ENCODE data around the gene CALB2. TPM values are rescaled to one million over a fixed set of nuclear protein-coding genes. Genes with fewer than 3 reads are reported as not detected.

Gene CALB2
- total and polyA plus RNA-seq, 2 of the 13 experiments (the other 11 are each of a cell fraction or from before 2014, with no cell fraction given), result 0.37 to 0.40 TPM

DNA sequence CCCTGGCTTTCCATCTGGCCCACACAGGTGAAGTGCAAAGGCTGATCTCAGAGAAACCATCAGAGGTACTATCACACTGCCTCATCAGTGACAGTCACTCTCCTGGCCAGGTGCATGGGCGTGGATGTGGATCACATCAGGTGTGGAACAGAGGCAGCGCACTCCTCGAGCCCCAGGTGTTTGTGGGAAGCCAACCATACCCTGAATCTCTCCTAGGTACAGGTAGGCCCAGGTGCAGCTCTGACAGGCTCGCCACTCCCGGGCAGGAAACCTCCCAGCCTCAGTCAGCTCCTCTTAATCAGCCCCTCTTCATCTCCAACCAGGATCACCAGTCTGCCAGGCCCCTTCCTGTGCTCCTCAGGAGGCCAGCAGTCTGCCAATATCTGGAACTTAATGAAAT is 51.6 kb downstream of the CALB2 start:
- no peak overlapping the region for H3K4me2 ChIP-seq (ENCODE audit: low read depth, low read length)
- H4K20me1 ChIP-seq (ENCODE audit: insufficient read depth, low read length), result 0 out of 2 replicates have a peak, but pooled peaks cover 3% of the 10 kb centered on the region
- H3K79me2 ChIP-seq (ENCODE audit: insufficient read depth, low read length), result no peaks in the 10 kb centered on the region
- 0% methylated on average over 4 of the region's 5 CpGs for WGBS (ENCODE audit: low lambda C conversion rate)
- H2AFZ ChIP-seq (ENCODE audit: low read length), result no peak overlapping the region
- no peak for FAIRE-seq
- H3K27ac ChIP-seq (ENCODE audit: extremely low read length, insufficient read depth, low read length), result no peak overlapping the region
- no peak for TF ChIP-seq HNRNPUL1 (IDR thresholded peaks at IDR 0.05; ENCODE audit: low read depth, low read length)
- TF ChIP-seq, protein P1, sequence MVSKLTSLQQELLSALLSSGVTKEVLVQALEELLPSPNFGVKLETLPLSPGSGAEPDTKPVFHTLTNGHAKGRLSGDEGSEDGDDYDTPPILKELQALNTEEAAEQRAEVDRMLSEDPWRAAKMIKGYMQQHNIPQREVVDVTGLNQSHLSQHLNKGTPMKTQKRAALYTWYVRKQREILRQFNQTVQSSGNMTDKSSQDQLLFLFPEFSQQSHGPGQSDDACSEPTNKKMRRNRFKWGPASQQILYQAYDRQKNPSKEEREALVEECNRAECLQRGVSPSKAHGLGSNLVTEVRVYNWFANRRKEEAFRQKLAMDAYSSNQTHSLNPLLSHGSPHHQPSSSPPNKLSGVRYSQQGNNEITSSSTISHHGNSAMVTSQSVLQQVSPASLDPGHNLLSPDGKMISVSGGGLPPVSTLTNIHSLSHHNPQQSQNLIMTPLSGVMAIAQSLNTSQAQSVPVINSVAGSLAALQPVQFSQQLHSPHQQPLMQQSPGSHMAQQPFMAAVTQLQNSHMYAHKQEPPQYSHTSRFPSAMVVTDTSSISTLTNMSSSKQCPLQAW (CRISPR knock-in tag; IDR thresholded peaks at IDR 0.05), result no peak
- TF ChIP-seq, protein P2, sequence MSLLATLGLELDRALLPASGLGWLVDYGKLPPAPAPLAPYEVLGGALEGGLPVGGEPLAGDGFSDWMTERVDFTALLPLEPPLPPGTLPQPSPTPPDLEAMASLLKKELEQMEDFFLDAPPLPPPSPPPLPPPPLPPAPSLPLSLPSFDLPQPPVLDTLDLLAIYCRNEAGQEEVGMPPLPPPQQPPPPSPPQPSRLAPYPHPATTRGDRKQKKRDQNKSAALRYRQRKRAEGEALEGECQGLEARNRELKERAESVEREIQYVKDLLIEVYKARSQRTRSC (CRISPR knock-in tag; IDR thresholded peaks at IDR 0.05; ENCODE audit: low read depth), result no peak
- TF ChIP-seq ZNF44 (CRISPR knock-in tag; IDR thresholded peaks at IDR 0.05), result no peak
- no peak for TF ChIP-seq FOXO1 (CRISPR knock-in tag; IDR thresholded peaks at IDR 0.05)
- TF ChIP-seq, protein P3, sequence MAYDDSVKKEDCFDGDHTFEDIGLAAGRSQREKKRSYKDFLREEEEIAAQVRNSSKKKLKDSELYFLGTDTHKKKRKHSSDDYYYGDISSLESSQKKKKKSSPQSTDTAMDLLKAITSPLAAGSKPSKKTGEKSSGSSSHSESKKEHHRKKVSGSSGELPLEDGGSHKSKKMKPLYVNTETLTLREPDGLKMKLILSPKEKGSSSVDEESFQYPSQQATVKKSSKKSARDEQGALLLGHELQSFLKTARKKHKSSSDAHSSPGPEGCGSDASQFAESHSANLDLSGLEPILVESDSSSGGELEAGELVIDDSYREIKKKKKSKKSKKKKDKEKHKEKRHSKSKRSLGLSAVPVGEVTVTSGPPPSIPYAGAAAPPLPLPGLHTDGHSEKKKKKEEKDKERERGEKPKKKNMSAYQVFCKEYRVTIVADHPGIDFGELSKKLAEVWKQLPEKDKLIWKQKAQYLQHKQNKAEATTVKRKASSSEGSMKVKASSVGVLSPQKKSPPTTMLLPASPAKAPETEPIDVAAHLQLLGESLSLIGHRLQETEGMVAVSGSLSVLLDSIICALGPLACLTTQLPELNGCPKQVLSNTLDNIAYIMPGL (CRISPR knock-in tag; IDR thresholded peaks at IDR 0.05; ENCODE audit: borderline replicate concordance in 1 of 2, low read depth in 1 of 2), result no peak
- no peak for TF ChIP-seq DNMT3B (CRISPR knock-in tag; conservative IDR thresholded peaks at IDR 0.05)
- no peak for TF ChIP-seq GLI4 (CRISPR knock-in tag; IDR thresholded peaks at IDR 0.05; ENCODE audit: borderline replicate concordance)
- TF ChIP-seq, protein P4, sequence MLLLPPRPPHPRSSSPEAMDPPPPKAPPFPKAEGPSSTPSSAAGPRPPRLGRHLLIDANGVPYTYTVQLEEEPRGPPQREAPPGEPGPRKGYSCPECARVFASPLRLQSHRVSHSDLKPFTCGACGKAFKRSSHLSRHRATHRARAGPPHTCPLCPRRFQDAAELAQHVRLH (CRISPR knock-in tag; IDR thresholded peaks at IDR 0.05; ENCODE audit: borderline replicate concordance, low read depth), result no peak
- TF ChIP-seq MIER3 (CRISPR knock-in tag; IDR thresholded peaks at IDR 0.05; ENCODE audit: borderline replicate concordance), result no peak
- TF ChIP-seq, protein P5, sequence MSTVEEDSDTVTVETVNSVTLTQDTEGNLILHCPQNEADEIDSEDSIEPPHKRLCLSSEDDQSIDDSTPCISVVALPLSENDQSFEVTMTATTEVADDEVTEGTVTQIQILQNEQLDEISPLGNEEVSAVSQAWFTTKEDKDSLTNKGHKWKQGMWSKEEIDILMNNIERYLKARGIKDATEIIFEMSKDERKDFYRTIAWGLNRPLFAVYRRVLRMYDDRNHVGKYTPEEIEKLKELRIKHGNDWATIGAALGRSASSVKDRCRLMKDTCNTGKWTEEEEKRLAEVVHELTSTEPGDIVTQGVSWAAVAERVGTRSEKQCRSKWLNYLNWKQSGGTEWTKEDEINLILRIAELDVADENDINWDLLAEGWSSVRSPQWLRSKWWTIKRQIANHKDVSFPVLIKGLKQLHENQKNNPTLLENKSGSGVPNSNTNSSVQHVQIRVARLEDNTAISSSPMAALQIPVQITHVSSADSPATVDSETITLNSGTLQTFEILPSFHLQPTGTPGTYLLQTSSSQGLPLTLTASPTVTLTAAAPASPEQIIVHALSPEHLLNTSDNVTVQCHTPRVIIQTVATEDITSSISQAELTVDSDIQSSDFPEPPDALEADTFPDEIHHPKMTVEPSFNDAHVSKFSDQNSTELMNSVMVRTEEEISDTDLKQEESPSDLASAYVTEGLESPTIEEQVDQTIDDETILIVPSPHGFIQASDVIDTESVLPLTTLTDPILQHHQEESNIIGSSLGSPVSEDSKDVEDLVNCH (CRISPR knock-in tag; IDR thresholded peaks at IDR 0.05), result no peak
- TF ChIP-seq WIZ (CRISPR knock-in tag; IDR thresholded peaks at IDR 0.05), result no peak
- TF ChIP-seq MXI1 (IDR thresholded peaks at IDR 0.05; ENCODE audit: borderline replicate concordance, low read depth, low read length), result no peak
- TF ChIP-seq SAP130 (CRISPR knock-in tag; IDR thresholded peaks at IDR 0.05; ENCODE audit: low read depth), result no peak
- TF ChIP-seq, protein P6, sequence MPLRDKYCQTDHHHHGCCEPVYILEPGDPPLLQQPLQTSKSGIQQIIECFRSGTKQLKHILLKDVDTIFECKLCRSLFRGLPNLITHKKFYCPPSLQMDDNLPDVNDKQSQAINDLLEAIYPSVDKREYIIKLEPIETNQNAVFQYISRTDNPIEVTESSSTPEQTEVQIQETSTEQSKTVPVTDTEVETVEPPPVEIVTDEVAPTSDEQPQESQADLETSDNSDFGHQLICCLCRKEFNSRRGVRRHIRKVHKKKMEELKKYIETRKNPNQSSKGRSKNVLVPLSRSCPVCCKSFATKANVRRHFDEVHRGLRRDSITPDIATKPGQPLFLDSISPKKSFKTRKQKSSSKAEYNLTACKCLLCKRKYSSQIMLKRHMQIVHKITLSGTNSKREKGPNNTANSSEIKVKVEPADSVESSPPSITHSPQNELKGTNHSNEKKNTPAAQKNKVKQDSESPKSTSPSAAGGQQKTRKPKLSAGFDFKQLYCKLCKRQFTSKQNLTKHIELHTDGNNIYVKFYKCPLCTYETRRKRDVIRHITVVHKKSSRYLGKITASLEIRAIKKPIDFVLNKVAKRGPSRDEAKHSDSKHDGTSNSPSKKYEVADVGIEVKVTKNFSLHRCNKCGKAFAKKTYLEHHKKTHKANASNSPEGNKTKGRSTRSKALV (CRISPR knock-in tag; IDR thresholded peaks at IDR 0.05), result no peak
- TF ChIP-seq MBNL3 (CRISPR knock-in tag; conservative IDR thresholded peaks at IDR 0.05), result no peak
- no peak overlapping the region for H3K9ac ChIP-seq (ENCODE audit: insufficient read depth, low read depth, low read length)
- POLR2A ChIA-PET, result no interaction called here
- BruUV-seq (replicated peaks), result no TSS peak
- no peak for DNase-seq (ENCODE audit: low spot score)
- in situ Hi-C loops (cut with HindIII; ENCODE audit: extremely low pct_ligation_motif_present, low pct_unique_long_range_greater_than_20kb) (loop anchor here (5.0 kb wide), 1 partner anchor 92 kb away; no protein-coding TSS in a partner anchor), intact Hi-C loops (cut with micrococcal nuclease; ENCODE audit: unreplicated experiment) (loop anchor here (5.0 kb wide), 1 partner anchor 142 kb away; no protein-coding TSS in a partner anchor)
- peaks cover 11% of the 10 kb centered on the region; the same call in 1 of the 2 replicates for H3K4me1 ChIP-seq (ENCODE audit: insufficient read depth, low read length)
- H3K27me3 ChIP-seq (ENCODE audit: control insufficient read depth in 1 of 2, insufficient read depth in 2 of 2, low read length in 2 of 2), result peaks cover 0 to 68% of the 10 kb centered on the region in 2 experiments; a peak in 4 of 5 replicates
- CTCF ChIA-PET (ENCODE audit: low intra/inter-chr PET ratio, low total read pairs), result no interaction called here
- H3K4me3 ChIP-seq (replicated peaks in 1 of 3; ENCODE audit: insufficient read depth in 1 of 3, low read depth in 2 of 3, low read length in 3 of 3), result no peak overlapping the region
- H3K9me3 ChIP-seq (ENCODE audit: low read length), result no peaks in the 10 kb centered on the region
- H3K36me3 ChIP-seq (replicated peaks in 1 of 2; ENCODE audit: control insufficient read depth in 1 of 2, insufficient read depth in 2 of 2, low read length in 2 of 2), result no peaks in the 10 kb centered on the region
- ATAC-seq, result no peak
